Astrocyte of the spinal cord (primary cell): ENCODE measurements around the gene PMP22.

Source experiments
- DNase-seq: peaks from one replicate; pipeline ENCODE4 v3.0.0; 2011; ENCODE audit warnings: low read depth, low spot score
- H3K4me3 ChIP-seq: 2 replicates; pipeline ENCODE4 v1.5.1; 2011; ENCODE audit warnings: low read depth, mild to moderate bottlenecking, low read length, moderate library complexity
- in situ Hi-C: cut with HindIII; loops from 2 replicates; pipeline ENCODE4 v1.10.0; 2017; ENCODE audit warnings: low sequenced_read_pairs
- TF ChIP-seq, protein P1 (sequence below): IDR thresholded peaks from 2 replicates; pipeline ENCODE4 v1.5.1; 2012; ENCODE audit warnings: low read depth, mild to moderate bottlenecking, low read length, inconsistent platforms

PMP22 gene

DNA sequence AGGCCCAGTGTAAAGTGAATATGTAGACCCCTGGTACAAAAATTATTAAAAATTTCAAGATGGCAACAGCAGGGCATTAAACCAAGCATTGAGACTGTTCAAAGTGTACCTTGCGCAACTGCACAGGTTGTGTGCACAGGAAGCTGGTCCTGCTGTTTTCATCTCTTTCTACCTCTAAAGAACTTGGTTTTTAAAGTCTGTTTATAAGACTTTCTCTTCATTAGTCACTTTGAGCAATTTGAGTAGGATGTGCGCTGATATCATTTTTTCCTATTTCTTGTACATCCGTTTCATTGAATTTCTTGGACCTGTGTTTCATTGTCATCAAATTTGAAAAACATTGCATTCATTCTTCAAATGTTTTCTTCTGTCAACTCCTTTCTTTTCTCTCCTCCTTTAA is 16.8 kb upstream of the PMP22 start:
- TF ChIP-seq, protein P1, sequence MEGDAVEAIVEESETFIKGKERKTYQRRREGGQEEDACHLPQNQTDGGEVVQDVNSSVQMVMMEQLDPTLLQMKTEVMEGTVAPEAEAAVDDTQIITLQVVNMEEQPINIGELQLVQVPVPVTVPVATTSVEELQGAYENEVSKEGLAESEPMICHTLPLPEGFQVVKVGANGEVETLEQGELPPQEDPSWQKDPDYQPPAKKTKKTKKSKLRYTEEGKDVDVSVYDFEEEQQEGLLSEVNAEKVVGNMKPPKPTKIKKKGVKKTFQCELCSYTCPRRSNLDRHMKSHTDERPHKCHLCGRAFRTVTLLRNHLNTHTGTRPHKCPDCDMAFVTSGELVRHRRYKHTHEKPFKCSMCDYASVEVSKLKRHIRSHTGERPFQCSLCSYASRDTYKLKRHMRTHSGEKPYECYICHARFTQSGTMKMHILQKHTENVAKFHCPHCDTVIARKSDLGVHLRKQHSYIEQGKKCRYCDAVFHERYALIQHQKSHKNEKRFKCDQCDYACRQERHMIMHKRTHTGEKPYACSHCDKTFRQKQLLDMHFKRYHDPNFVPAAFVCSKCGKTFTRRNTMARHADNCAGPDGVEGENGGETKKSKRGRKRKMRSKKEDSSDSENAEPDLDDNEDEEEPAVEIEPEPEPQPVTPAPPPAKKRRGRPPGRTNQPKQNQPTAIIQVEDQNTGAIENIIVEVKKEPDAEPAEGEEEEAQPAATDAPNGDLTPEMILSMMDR = no peak

DNA sequence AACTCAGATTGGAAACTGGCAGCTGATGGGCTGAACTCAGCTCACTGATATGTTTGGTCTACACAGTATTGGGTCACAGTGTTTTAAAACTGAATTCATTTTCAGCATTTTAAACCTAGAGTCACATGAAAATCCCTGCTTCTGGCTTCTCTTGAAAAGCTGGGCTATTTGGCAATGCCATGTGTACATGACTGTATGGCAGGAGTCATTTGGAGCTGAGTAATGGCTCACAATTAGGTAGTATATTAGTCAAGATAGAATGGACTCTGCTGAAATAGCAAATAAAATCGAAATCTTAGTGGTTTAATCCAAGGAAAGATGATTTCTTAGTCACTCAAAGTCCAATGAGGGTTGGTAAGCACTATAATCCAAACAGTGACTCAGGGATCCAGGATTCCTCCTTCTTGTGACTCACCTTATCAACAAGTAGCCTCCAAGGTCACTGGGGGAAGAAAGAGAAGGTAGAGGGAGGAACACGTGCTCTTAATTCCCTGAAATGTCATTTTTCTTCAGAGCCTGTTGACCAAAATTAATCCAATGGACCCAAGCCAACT is 13.9 kb upstream of the PMP22 start:
- H3K4me3 ChIP-seq = no peak overlapping the region
- TF ChIP-seq, protein P1 = no peak
- in situ Hi-C loops = no loop called here
- peak; percentile 76 for DNase-seq

More for the DNA sequence above, 16.8 kb upstream of the PMP22 start:
- in situ Hi-C loops = no loop called here
- no peak overlapping the region for H3K4me3 ChIP-seq
- DNase-seq = no peak

DNA sequence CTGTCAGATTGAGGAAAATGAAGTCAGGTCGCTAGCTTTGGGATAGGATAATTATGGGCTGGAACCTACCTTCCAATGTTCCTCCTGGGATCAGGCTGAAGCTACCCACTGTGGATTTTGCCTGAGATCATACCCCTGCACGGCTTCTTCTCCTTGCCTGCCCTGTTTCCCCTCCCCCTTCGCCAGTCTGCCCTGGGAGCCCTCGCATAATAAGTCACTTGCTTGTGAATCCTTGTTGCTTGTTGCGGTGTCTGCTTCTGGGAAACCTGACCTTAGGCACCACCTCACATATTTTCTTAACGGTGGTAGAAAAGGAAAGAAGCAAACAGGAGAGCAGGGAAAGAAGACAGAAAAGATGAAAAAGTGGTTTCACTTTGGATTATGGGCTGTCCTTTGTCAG is 13.3 kb upstream of the PMP22 start:
- TF ChIP-seq, protein P1 = no peak
- in situ Hi-C loops = no loop called here
- no peak overlapping the region for H3K4me3 ChIP-seq
- no peak for DNase-seq

DNA sequence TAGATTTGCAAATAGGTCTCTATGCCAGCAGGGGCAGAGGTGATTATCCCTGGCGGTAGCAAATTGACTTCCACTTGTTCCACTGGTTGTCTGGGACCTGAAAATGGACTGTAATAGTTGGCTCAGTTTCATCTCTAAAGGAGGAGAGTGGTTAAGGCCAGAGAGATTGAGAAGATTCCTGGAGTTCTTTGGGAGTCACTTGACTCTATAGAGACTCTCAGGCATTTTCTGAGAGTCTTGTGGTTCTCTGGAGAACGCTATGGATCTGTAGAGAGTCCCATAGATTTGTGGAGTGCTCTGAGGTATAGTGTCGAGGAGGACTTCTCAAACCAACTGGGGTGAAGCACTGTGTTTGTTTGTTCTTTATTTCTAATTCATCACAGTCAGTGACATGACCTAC is 8.9 kb upstream of the PMP22 start:
- no peak for DNase-seq
- TF ChIP-seq, protein P1 = no peak
- H3K4me3 ChIP-seq = no peak overlapping the region
- in situ Hi-C loops = no loop called here

DNA sequence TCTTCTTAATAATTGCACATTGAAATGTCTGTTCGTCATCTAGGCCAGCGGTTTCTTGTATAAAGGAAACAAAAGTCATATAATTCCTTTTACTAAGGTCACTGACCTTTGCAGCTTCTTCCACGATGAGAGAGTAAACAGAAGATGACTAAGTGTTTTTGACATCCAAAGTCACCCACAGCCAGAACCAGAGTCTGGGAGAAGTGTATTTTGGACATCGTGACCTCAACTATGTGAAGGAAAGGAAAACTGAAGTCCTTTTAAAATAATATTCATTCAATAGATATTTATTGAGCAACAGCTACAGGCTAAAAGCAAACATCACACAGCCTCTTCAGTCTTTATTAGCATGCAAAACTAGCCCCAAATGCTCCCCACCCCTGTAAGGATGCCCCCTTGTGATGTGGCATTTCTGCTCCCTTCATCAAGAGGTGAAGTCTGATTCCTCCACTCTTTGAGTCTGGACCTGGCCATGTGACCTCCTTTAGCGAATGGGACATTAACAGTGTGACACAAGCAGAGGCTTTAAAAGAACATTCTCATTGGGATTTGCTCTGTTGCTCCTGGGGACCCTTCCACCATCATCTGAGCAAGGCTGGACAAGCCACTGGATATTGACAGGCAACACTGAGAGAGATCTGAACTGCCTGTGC is 8.1 kb upstream of the PMP22 start:
- TF ChIP-seq, protein P1 = no peak
- H3K4me3 ChIP-seq = no peak overlapping the region
- peak; percentile 90 for DNase-seq
- in situ Hi-C loops = no loop called here

DNA sequence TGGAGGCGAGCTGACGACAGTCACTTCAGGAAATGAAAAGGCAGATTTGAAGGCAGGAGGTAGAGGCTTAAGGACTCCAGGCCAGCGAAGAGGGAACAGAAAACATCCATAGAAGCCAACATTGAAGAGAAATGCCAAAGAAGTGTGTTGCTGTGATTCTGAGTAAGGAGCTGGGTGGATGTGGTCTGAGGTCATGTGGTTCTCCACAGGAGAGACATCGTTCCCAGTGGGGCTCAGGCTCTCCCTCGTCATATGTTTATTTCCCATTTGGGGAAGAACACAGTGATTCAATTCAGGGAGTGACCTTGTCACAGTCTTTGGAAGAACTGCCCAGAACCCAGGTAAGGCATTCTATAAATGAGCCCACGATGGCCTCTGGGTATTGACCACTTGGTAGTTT is 6.6 kb upstream of the PMP22 start:
- DNase-seq = peak; percentile 75
- in situ Hi-C loops = no loop called here
- H3K4me3 ChIP-seq = no peak overlapping the region
- TF ChIP-seq, protein P1 = no peak
